ENCODE data around the gene NSRP1. TPM values are rescaled to one million over a fixed set of nuclear protein-coding genes. Genes with fewer than 3 reads are reported as not detected.

NSRP1 gene
- total and polyA plus RNA-seq, 4 donors: 7.0 to 25.7 (median 9.9) TPM

GRCh38 chr17:30132615-30133014, 16.0 kb downstream of the NSRP1 start:
- Histone ChIP-seq H3K27ac (ENCODE audit: low read depth in 1 of 2, low read length in 2 of 2) (no peak overlapping the region), H3K36me3 (ENCODE audit: control insufficient read depth in 4 of 4, insufficient read depth in 3 of 4, low read depth in 1 of 4, low read length in 3 of 4) (peaks cover 0 to 12% (median 5%) of the 10 kb centered on the region in 4 donors), H3K4me1 (ENCODE audit: control insufficient read depth in 4 of 4, insufficient read depth in 4 of 4, low read length in 3 of 4) (peaks cover 0 to 4% (median 0%) of the 10 kb centered on the region in 4 donors), H3K27me3 (ENCODE audit: control insufficient read depth in 4 of 4, insufficient read depth in 4 of 4, low read length in 3 of 4) (no peaks in the 10 kb centered on the region), H3K9me3 (ENCODE audit: control insufficient read depth in 4 of 4, low read length in 3 of 4) (no peaks in the 10 kb centered on the region), H3K4me3 (ENCODE audit: low read depth in 1 of 3, low read length in 3 of 3) (no peak overlapping the region), H3K9ac (ENCODE audit: low read depth in 1 of 2, low read length in 2 of 2) (no peak overlapping the region)
- DNase-seq (ENCODE audit: low spot score): no peak
- 97% methylated on average over 3 of the region's 3 CpGs for WGBS
- TF ChIP-seq RXRA (IDR thresholded peaks at IDR 0.05) (no peak), CTCF (IDR thresholded peaks at IDR 0.05; ENCODE audit: low read depth, low read length, missing input control) (no peak), FOXA1 (IDR thresholded peaks at IDR 0.05) (no peak), JUND (IDR thresholded peaks at IDR 0.05) (no peak)

GRCh38 chr17:30133197-30133596, 16.6 kb downstream of the NSRP1 start:
- DNase-seq (ENCODE audit: low spot score): no peak
- no peak overlapping the region for H3K9ac ChIP-seq (ENCODE audit: low read depth in 1 of 2, low read length in 2 of 2)
- no peaks in the 10 kb centered on the region for H3K9me3 ChIP-seq (ENCODE audit: control insufficient read depth in 4 of 4, low read length in 3 of 4)
- TF ChIP-seq SP1 (IDR thresholded peaks at IDR 0.05) (no peak), ZBTB33 (IDR thresholded peaks at IDR 0.05) (no peak)
- H3K27me3 ChIP-seq (ENCODE audit: control insufficient read depth in 4 of 4, insufficient read depth in 4 of 4, low read length in 3 of 4): no peaks in the 10 kb centered on the region
- peaks cover 0 to 8% (median 4%) of the 10 kb centered on the region in 4 donors for H3K36me3 ChIP-seq (ENCODE audit: control insufficient read depth in 4 of 4, insufficient read depth in 3 of 4, low read depth in 1 of 4, low read length in 3 of 4)
- 97% methylated on average over 3 of the region's 3 CpGs for WGBS
- H3K27ac ChIP-seq (ENCODE audit: low read depth in 1 of 2, low read length in 2 of 2): no peak overlapping the region
- no peak overlapping the region for H3K4me3 ChIP-seq (ENCODE audit: low read depth in 1 of 3, low read length in 3 of 3)
- H3K4me1 ChIP-seq (ENCODE audit: control insufficient read depth in 4 of 4, insufficient read depth in 4 of 4, low read length in 3 of 4): peaks cover 0 to 4% (median 0%) of the 10 kb centered on the region in 4 donors

- Histone ChIP-seq H3K4me3 (ENCODE audit: low read depth in 1 of 3, low read length in 3 of 3) (no peak overlapping the region), H3K9me3 (ENCODE audit: control insufficient read depth in 4 of 4, low read length in 3 of 4) (no peaks in the 10 kb centered on the region), H3K36me3 (ENCODE audit: control insufficient read depth in 4 of 4, insufficient read depth in 3 of 4, low read depth in 1 of 4, low read length in 3 of 4) (peaks cover 0 to 5% (median 3%) of the 10 kb centered on the region in 4 donors), H3K27ac (ENCODE audit: low read depth in 1 of 2, low read length in 2 of 2) (no peak overlapping the region), H3K27me3 (ENCODE audit: control insufficient read depth in 4 of 4, insufficient read depth in 4 of 4, low read length in 3 of 4) (no peaks in the 10 kb centered on the region), H3K9ac (ENCODE audit: low read depth in 1 of 2, low read length in 2 of 2) (no peak overlapping the region), H3K4me1 (ENCODE audit: control insufficient read depth in 4 of 4, insufficient read depth in 4 of 4, low read length in 3 of 4) (peaks cover 0 to 4% (median 0%) of the 10 kb centered on the region in 4 donors)
- no peak for DNase-seq (ENCODE audit: low spot score)
- TF ChIP-seq GABPA (IDR thresholded peaks at IDR 0.05 in 1 of 2, conservative IDR thresholded peaks at IDR 0.05 in 1 of 2) (no peak), FOXA1 (IDR thresholded peaks at IDR 0.05) (no peak), MAX (IDR thresholded peaks at IDR 0.05) (no peak), RAD21 (IDR thresholded peaks at IDR 0.05) (no peak), SP1 (IDR thresholded peaks at IDR 0.05) (no peak), ZBTB33 (IDR thresholded peaks at IDR 0.05) (no peak), HNF4G (IDR thresholded peaks at IDR 0.05) (no peak), YY1 (IDR thresholded peaks at IDR 0.05) (no peak), CTCF (IDR thresholded peaks at IDR 0.05; ENCODE audit: low read depth, low read length, missing input control) (no peak), REST (IDR thresholded peaks at IDR 0.05) (no peak), TAF1 (conservative IDR thresholded peaks at IDR 0.05) (no peak), HNF4A (conservative IDR thresholded peaks at IDR 0.05) (no peak), JUND (IDR thresholded peaks at IDR 0.05) (no peak), ATF3 (IDR thresholded peaks at IDR 0.05) (no peak)
Measured at GRCh38 chr17:30134551-30134950, 17.9 kb downstream of the NSRP1 start.
